Stimulated activated effector memory CD8-positive, alpha-beta T cell treated with anti-CD3 and anti-CD28 coated beads, Interleukin-12 subunit alpha, Interleukin-12 subunit beta, amount 100 ng/mL, for 72 hours (primary cell): ENCODE measurements around the gene ZNF813.
"Not testable (repeated sequence)": the region's sequence is repeated elsewhere in the genome, so short reads cannot be mapped to it uniquely, and the experiment has no call there.

Experiments
- ATAC-seq: fragments of 150-1000 bp; cut with Tn5 transposase; 2 replicates; pipeline ENCODE4 v1.10.0; 2021
- DNase-seq, 2 donors: peaks; one replicate each; pipeline ENCODE4 v3.0.0; 2021 to 2022; ENCODE audit warnings: low spot score in 2 of 2
- H3K27ac Mint-ChIP-seq: one replicate; pipeline ENCODE4 v1.8.0; 2022; ENCODE audit warnings: mild to moderate bottlenecking, mixed read lengths
- H3K36me3 Mint-ChIP-seq: one replicate; pipeline ENCODE4 v1.8.0; 2022; ENCODE audit warnings: mild to moderate bottlenecking, mixed read lengths
- H3K4me1 Mint-ChIP-seq: one replicate; pipeline ENCODE4 v1.8.0; 2022; ENCODE audit warnings: mixed read lengths
- H3K4me3 Mint-ChIP-seq: one replicate; pipeline ENCODE4 v1.8.0; 2022; ENCODE audit warnings: mild to moderate bottlenecking, mixed read lengths
- H3K9me3 Mint-ChIP-seq: one replicate; pipeline ENCODE4 v1.8.0; 2022; ENCODE audit warnings: mixed read lengths

The ZNF813 gene

GRCh38 chr19:53463263-53463662 lies 4.3 kb upstream of the ZNF813 start:
- Mint-ChIP-seq H3K36me3 (no peaks in the 10 kb centered on the region), H3K27ac (no peak overlapping the region), H3K4me1 (peaks cover 4% of the 10 kb centered on the region), H3K9me3 (peaks cover 27% of the 10 kb centered on the region), H3K4me3 (no peak overlapping the region)
- ATAC-seq (no peak), DNase-seq (no peak)

GRCh38 chr19:53466726-53467484 lies 628 bp upstream of the ZNF813 start:
- ATAC-seq (peak; percentile 52), DNase-seq (no peak)
- Mint-ChIP-seq H3K4me1 (peaks cover 8% of the 10 kb centered on the region), H3K9me3 (peaks cover 18% of the 10 kb centered on the region), H3K36me3 (peaks cover 6% of the 10 kb centered on the region), H3K4me3 (peak overlapping the region; percentile 78), H3K27ac (no peak overlapping the region)

- Mint-ChIP-seq H3K4me3 (peak overlapping the region; percentile 78), H3K9me3 (peaks cover 11% of the 10 kb centered on the region)
- not testable (repeated sequence) for H3K27ac Mint-ChIP-seq, H3K4me1 Mint-ChIP-seq, H3K36me3 Mint-ChIP-seq, ATAC-seq, DNase-seq
Measured at GRCh38 chr19:53468628-53469027, 1.1 kb downstream of the ZNF813 start.

- H3K4me1 Mint-ChIP-seq, result peaks cover 8% of the 10 kb centered on the region
- ATAC-seq (no peak), DNase-seq (no peak)
- H3K9me3 Mint-ChIP-seq, result peaks cover 14% of the 10 kb centered on the region
- peaks cover 6% of the 10 kb centered on the region for H3K36me3 Mint-ChIP-seq
- H3K4me3 Mint-ChIP-seq, result no peak overlapping the region
- H3K27ac Mint-ChIP-seq, result no peak overlapping the region
Measured at GRCh38 chr19:53471916-53472315, 4.4 kb downstream of the ZNF813 start.

- H3K4me3 Mint-ChIP-seq, result not testable (repeated sequence)
- peaks cover 18% of the 10 kb centered on the region for H3K9me3 Mint-ChIP-seq
Measured at GRCh38 chr19:53474832-53475231, 7.3 kb downstream of the ZNF813 start.

DNA sequence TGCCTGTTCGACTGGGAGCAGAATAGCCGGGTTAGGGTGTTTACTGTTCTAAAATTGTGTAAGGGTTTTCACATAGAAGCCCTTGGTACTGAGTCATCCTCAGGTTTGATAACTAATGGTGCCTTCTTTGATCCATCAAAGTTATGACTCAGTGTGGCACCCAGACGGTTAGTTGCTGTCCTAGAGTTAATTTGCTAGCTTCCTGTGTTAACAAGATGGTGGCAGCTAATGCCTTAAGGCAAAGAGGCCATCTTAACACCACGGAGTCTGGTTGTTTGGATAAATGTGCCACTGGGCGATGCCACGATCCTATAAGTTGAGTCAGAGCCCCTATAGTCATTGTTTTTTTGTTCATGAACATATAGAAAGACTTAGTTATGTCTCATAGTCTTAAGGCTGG lies 7.9 kb downstream of the ZNF813 start:
- DNase-seq, H3K27ac Mint-ChIP-seq, H3K4me3 Mint-ChIP-seq, ATAC-seq, H3K4me1 Mint-ChIP-seq: not testable (repeated sequence)
- H3K9me3 Mint-ChIP-seq, result peaks cover 18% of the 10 kb centered on the region
- H3K36me3 Mint-ChIP-seq, result peaks cover 29% of the 10 kb centered on the region

More at GRCh38 chr19:53474832-53475231, 7.3 kb downstream of the ZNF813 start:
- not testable (repeated sequence) for DNase-seq, H3K4me1 Mint-ChIP-seq, ATAC-seq, H3K27ac Mint-ChIP-seq
- H3K36me3 Mint-ChIP-seq, result peaks cover 25% of the 10 kb centered on the region

- DNase-seq, H3K4me1 Mint-ChIP-seq, H3K27ac Mint-ChIP-seq, ATAC-seq, H3K4me3 Mint-ChIP-seq: not testable (repeated sequence)
- Mint-ChIP-seq H3K9me3 (peaks cover 19% of the 10 kb centered on the region), H3K36me3 (peaks cover 65% of the 10 kb centered on the region)
Measured at GRCh38 chr19:53483751-53484150, 16.2 kb downstream of the ZNF813 start.

GRCh38 chr19:53485046-53486004 lies 17.8 kb downstream of the ZNF813 start:
- Mint-ChIP-seq H3K27ac (no peak overlapping the region), H3K4me1 (no peaks in the 10 kb centered on the region), H3K9me3 (peaks cover 12% of the 10 kb centered on the region), H3K36me3 (peaks cover 64% of the 10 kb centered on the region), H3K4me3 (no peak overlapping the region)
- ATAC-seq, result no peak
- DNase-seq, result no peak

DNA sequence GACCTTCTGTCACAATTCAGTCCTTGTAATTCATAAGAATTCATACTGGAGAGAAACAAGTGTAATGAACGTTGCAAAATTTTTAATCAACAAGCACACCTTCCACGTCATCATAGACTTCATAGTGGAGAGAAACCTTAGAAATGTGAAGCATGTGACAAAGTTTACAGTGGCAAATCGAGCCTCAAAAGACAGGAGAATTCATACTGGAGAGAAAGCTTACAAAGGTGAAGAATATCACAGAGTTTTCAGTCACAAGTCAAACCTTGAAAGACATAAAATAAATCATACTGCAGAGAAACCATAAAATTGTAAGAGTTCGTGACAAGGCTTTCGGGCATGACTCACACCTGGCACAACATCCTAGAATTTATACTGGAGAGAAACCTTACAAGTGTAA lies 24.6 kb downstream of the ZNF813 start:
- ATAC-seq (no peak), DNase-seq (no peak)
- H3K27ac Mint-ChIP-seq, result no peak overlapping the region
- H3K9me3 Mint-ChIP-seq, result peaks cover 31% of the 10 kb centered on the region
- peaks cover 36% of the 10 kb centered on the region for H3K36me3 Mint-ChIP-seq
- no peaks in the 10 kb centered on the region for H3K4me1 Mint-ChIP-seq
- H3K4me3 Mint-ChIP-seq, result no peak overlapping the region

- peaks cover 24% of the 10 kb centered on the region for H3K9me3 Mint-ChIP-seq
- H3K4me1 Mint-ChIP-seq, H3K27ac Mint-ChIP-seq, ATAC-seq, H3K4me3 Mint-ChIP-seq, DNase-seq, H3K36me3 Mint-ChIP-seq: not testable (repeated sequence)
Measured at GRCh38 chr19:53497311-53498023, 29.9 kb downstream of the ZNF813 start.

GRCh38 chr19:53498024-53498395 lies 30.5 kb downstream of the ZNF813 start:
- DNase-seq, H3K27ac Mint-ChIP-seq, H3K4me1 Mint-ChIP-seq, ATAC-seq, H3K36me3 Mint-ChIP-seq, H3K4me3 Mint-ChIP-seq: not testable (repeated sequence)
- peaks cover 23% of the 10 kb centered on the region for H3K9me3 Mint-ChIP-seq

DNA sequence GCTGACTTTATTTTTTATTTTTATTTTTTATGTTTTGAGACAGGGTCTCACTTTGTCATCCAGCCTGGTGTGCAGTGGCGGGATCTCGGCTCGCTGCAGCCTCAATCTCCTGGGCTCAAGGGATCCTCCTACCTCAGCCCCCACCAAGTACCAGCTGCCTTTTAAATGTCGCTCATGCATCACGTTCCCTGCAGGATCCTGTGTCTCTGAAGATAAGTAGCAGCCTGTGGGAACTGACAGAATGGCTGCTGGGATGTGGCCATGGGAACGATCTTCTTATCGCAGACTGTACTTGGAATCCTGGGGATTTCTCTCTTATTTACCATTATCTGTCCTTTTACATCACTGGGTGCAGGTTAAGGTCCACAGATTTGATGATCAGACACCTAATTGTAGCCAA lies 35.6 kb downstream of the ZNF813 start:
- H3K36me3 Mint-ChIP-seq, ATAC-seq, H3K27ac Mint-ChIP-seq, H3K4me1 Mint-ChIP-seq, DNase-seq, H3K4me3 Mint-ChIP-seq: not testable (repeated sequence)
- peaks cover 14% of the 10 kb centered on the region for H3K9me3 Mint-ChIP-seq

DNA sequence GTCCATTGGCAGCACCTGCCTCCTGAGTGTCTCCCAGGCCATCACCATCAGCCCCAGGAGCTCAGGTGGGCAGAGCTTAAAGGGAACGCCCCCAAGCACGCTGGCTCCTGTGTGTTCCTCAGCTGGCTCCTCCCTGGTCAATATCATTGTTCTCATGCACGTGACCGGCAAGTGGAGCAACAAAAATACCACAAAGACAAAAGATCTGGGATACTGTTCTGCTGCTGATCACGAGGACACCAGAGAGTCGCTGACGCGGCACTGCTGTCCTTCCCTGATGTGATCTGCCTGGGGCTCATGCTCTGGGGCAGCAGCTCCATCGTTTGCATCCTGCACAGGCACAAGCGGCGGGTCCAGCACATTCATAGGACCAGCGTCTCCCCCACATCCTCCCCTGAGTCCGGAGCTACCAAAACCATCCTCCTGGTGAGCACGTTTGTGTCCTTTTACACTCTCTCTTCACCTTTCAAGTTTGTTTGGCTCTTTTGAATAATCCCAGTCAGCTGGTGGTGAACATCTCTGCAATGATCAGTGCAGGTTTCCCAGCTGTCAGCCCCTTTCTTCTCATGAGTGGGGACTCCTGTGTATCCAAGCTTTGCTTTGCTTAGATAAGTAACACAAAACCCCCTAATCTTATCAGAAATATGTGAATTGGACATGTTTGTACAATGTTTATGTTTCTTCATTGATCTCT lies 36.3 kb downstream of the ZNF813 start:
- not testable (repeated sequence) for H3K36me3 Mint-ChIP-seq, H3K27ac Mint-ChIP-seq, DNase-seq, ATAC-seq, H3K4me1 Mint-ChIP-seq, H3K4me3 Mint-ChIP-seq
- peaks cover 11% of the 10 kb centered on the region for H3K9me3 Mint-ChIP-seq

GRCh38 chr19:53504365-53504703 lies 36.8 kb downstream of the ZNF813 start:
- H3K4me1 Mint-ChIP-seq, H3K9me3 Mint-ChIP-seq, DNase-seq, H3K4me3 Mint-ChIP-seq, H3K27ac Mint-ChIP-seq, H3K36me3 Mint-ChIP-seq, ATAC-seq: not testable (repeated sequence)

DNA sequence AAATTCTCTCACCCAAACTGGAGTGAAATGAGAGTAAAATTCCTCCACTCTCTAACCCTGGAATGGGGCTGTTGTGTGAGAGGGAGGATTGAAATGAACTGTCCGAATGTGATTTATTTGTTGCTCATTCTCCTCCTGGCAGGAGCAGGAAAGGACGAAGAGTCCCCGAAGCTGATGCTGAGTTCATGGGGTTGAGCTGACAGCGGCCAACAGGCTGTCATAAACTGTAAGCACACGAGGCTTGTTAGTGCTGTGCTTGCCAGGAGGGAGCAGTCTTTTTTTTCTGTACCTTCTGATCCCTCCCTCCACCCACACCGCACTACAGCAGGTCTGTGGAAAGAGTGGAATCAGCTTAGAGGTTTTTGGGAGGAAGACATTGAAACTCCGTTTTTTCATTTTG lies 37.4 kb downstream of the ZNF813 start:
- Mint-ChIP-seq H3K9me3 (peaks cover 7% of the 10 kb centered on the region), H3K4me3 (no peak overlapping the region), H3K36me3 (no peaks in the 10 kb centered on the region), H3K4me1 (no peaks in the 10 kb centered on the region), H3K27ac (no peak overlapping the region)
- DNase-seq (no peak), ATAC-seq (no peak)
